Pancreas (tissue), 10 donors: Measurements from ENCODE around the gene GHDC. TPM values are rescaled to one million over a fixed set of nuclear protein-coding genes. Genes with fewer than 3 reads are reported as not detected.
A peak's percentile ranks its signal among the peaks of the same experiment; 100 is the strongest.
"Not testable (repeated sequence)": the region's sequence is repeated elsewhere in the genome, so short reads cannot be mapped to it uniquely, and the experiment has no call there.

Experiments used
- ATAC-seq, 4 donors: fragments of 200-7000 bp; cut with Tn5 transposase; one replicate each; pipeline versions ENCODE4 v1.8.0 to v1.9.1; 2020; ENCODE audit warnings: mild to moderate bottlenecking in 4 of 4, moderate library complexity in 4 of 4
- DNase-seq, 6 donors: peaks; one replicate each; pipeline ENCODE4 v3.0.0-alpha.2; 2020
- FAIRE-seq: peaks from 2 replicates; lab custom pipeline; 2012; peaks lifted over from hg19 to GRCh38; lab: Jason Lieb, UNC
- H3K27ac ChIP-seq, 4 donors: fragments of 200-600 bp; sonication (generic); 1 replicate in 3 of 4; 2 replicates in 1 of 4; pipeline versions ENCODE4 v1.5.0 to v1.8.0; 2020
- H3K27me3 ChIP-seq, 4 donors: fragments of 200-600 bp; one replicate each; pipeline ENCODE4 v1.8.0; 2021
- H3K36me3 ChIP-seq, 3 donors: fragments of 200-600 bp; sonication (generic) in 1 of 3; one replicate each; pipeline versions ENCODE4 v1.5.0 to v1.8.0; 2020 to 2021
- H3K4me1 ChIP-seq, 3 donors: fragments of 200-600 bp; one replicate each; pipeline ENCODE4 v1.8.0; 2021
- H3K4me3 ChIP-seq, 4 donors: fragments of 200-600 bp; sonication (generic) in 2 of 4; one replicate each; pipeline versions ENCODE4 v1.5.0 to v1.8.0; 2020 to 2021
- H3K9me3 ChIP-seq, 4 donors: fragments of 200-600 bp; one replicate each; pipeline ENCODE4 v1.8.0; 2021
- WGBS, 2 donors: extraction: QIAGEN DNeasy Blood & Tissue Kit; methylation state at CpG; one replicate each; pipeline ENCODE4 v1.1.7; 2013; 5-methylcytosine and 5-hydroxymethylcytosine counted together
- intact Hi-C, 3 donors: fragments of 100-400 bp; cut with DNase I; formaldehyde crosslinking; loops; one replicate each; pipeline versions ENCODE4 v1.11.1 to v1.14.2; 2022
- polyA plus RNA-seq, 2 donors: library from polyadenylated mRNA; stranded (reverse); fragments of 200-250 nt; gene quantifications; one replicate each; pipeline ENCODE4 v1.2.3, GENCODE V29; 2013
- total RNA-seq, 6 donors: library from RNA; stranded (reverse); fragmentation: NEBNext Ultra II Directional in 4 of 6; extraction: Animal tissue kit (Norgen Biotek cat#: 25700) in 4 of 6; gene quantifications; one replicate each; pipeline versions ENCODE4 v1.2.1 to v1.2.4, GENCODE V29; 2021 to 2023
- TF ChIP-seq, protein P1 (sequence below), 4 donors: fragments of 200-600 bp; sonication (generic) in 3 of 4; IDR thresholded peaks; one replicate each; pipeline versions ENCODE4 v1.5.0 to v1.8.0; 2021; ENCODE audit warnings: antibody characterized with exemption in 4 of 4
- donor health status: healthy with polysubstance abuse.
- donor health status: DM: no; HTN: no; CAD: no; lungs with moderate emphysema.
- donor health status: DM: no; HTN: no; CAD: no.
- donor health status: control.
- donor health status: control.
- donor health status: Bipolar disorder and iron deficiency.
- donor health status: DM: yes; HTN: yes; CAD: no.
- donor health status: DM: no; HTN: no; CAD: no.
- donor health status: DM: no; HTN: no; CAD: no.
- donor health status: DM: yes; HTN: yes; CAD: no.

GHDC gene
- total and polyA plus RNA-seq, 8 donors: 14.8 to 21.6 (median 18.4) TPM

DNA sequence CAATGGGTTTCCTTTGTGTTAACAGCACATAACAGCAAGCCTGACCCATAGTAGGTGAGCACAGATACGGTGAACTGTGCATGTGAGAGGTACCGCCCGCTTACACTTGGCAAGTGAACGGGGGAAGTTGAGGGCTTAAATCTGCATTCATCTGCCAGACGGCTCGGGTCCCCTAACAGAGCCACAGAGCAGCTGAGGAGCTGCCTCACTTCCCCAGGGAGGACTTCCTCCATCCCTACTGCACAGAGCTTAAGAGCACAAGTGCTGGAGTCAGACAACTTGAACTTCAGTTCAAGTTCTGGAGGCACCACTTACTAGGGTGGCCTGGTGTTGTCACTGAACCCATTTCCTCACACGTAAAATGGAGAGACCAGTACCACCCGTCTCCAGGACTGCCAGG is 52.9 kb downstream of the GHDC start:
- FAIRE-seq (no peak), ATAC-seq (peak in 1 of 4 donors; percentile 34), DNase-seq (no peak)
- TF ChIP-seq, protein P1, sequence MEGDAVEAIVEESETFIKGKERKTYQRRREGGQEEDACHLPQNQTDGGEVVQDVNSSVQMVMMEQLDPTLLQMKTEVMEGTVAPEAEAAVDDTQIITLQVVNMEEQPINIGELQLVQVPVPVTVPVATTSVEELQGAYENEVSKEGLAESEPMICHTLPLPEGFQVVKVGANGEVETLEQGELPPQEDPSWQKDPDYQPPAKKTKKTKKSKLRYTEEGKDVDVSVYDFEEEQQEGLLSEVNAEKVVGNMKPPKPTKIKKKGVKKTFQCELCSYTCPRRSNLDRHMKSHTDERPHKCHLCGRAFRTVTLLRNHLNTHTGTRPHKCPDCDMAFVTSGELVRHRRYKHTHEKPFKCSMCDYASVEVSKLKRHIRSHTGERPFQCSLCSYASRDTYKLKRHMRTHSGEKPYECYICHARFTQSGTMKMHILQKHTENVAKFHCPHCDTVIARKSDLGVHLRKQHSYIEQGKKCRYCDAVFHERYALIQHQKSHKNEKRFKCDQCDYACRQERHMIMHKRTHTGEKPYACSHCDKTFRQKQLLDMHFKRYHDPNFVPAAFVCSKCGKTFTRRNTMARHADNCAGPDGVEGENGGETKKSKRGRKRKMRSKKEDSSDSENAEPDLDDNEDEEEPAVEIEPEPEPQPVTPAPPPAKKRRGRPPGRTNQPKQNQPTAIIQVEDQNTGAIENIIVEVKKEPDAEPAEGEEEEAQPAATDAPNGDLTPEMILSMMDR (IDR thresholded peaks at IDR 0.05): no peak
- WGBS, 2 donors: 84 to 88% methylated on average over 8 of the region's 8 CpGs
- H3K4me1 ChIP-seq: peaks cover 20 to 29% (median 24%) of the 10 kb centered on the region in 3 donors
- intact Hi-C loops: no loop called here
- no peaks in the 10 kb centered on the region for H3K36me3 ChIP-seq
- H3K27ac ChIP-seq: no peak overlapping the region
- H3K9me3 ChIP-seq: no peaks in the 10 kb centered on the region
- H3K27me3 ChIP-seq: no peaks in the 10 kb centered on the region
- no peak overlapping the region for H3K4me3 ChIP-seq

DNA sequence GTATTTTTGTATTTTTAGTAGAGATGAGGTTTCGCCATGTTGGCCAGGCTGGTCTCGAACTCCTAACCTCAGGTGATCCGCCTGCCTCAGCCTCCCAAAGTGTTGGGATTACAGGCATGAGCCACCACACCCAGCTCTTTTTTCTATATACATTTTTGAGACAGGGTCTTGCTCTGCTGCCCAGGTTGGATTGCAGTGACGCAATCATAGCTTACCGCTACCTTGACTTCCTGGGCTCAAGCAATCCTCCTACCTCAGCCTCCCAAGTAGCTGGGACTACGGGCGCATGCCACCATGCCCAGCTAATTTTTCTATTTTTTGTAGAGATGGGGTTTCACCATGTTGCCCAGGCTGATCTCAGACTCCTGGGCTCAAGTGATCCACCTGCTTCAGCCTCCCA is 53.6 kb downstream of the GHDC start:
- H3K4me3 ChIP-seq, H3K9me3 ChIP-seq, H3K27me3 ChIP-seq, DNase-seq, FAIRE-seq, H3K36me3 ChIP-seq, H3K27ac ChIP-seq, ATAC-seq, intact Hi-C loops: not testable (repeated sequence)
- peaks cover 20 to 30% (median 29%) of the 10 kb centered on the region in 3 donors for H3K4me1 ChIP-seq
- WGBS, 2 donors: 98% methylated on average over 7 of the region's 7 CpGs

Other genes starting within 250 kb of the GHDC start
- 10 to 100 TPM; 26.3 to 45.8 (median 32.1) TPM for gene CNP, start 227.7 kb downstream of the GHDC start, total RNA-seq
- gene CNP, start 227.7 kb downstream of the GHDC start, polyA plus RNA-seq: 10 to 100 TPM; 26.4 to 34.4 TPM
- 10 to 100 TPM; 32.2 to 45.3 (median 37.3) TPM for gene DNAJC7, start 177.1 kb downstream of the GHDC start, total RNA-seq
- 10 to 100 TPM; 53.4 to 63.6 TPM for gene DNAJC7, start 177.1 kb downstream of the GHDC start, polyA plus RNA-seq
- gene NKIRAS2, start 174.4 kb downstream of the GHDC start, total RNA-seq: 10 to 100 TPM in 3 of 6 donors, 1 to 10 TPM in 3; 6.5 to 14.7 (median 10.7) TPM
- gene NKIRAS2, start 174.4 kb downstream of the GHDC start, polyA plus RNA-seq: 10 to 100 TPM; 11.7 to 14.1 TPM
- gene C17orf113, start 143.9 kb downstream of the GHDC start, total RNA-seq: 1 to 10 TPM; 1.2 to 2.2 (median 1.8) TPM
- 1 to 10 TPM; 1.5 to 1.9 TPM for gene C17orf113, start 143.9 kb downstream of the GHDC start, polyA plus RNA-seq
- gene ZNF385C, start 96.0 kb downstream of the GHDC start, total RNA-seq: 1 to 10 TPM in 5 of 6 donors, under 1 TPM in 1; 0.67 to 2.1 (median 1.4) TPM
- gene ZNF385C, start 96.0 kb downstream of the GHDC start, polyA plus RNA-seq: 1 to 10 TPM; 1.8 to 2.6 TPM
- 10 to 100 TPM in 1 of 6 donors, 1 to 10 TPM in 5; 3.7 to 11.0 (median 6.1) TPM for gene DHX58, start 81.8 kb downstream of the GHDC start, total RNA-seq
- 10 to 100 TPM; 20.9 to 22.8 TPM for gene DHX58, start 81.8 kb downstream of the GHDC start, polyA plus RNA-seq
- gene KAT2A, start 73.1 kb downstream of the GHDC start, total RNA-seq: 10 to 100 TPM; 17.5 to 43.7 (median 22.3) TPM
- 100 to 1,000 TPM; 157 to 158 TPM for gene KAT2A, start 73.1 kb downstream of the GHDC start, polyA plus RNA-seq
- gene HSPB9, start 71.7 kb downstream of the GHDC start, total RNA-seq: under 1 TPM; 0.40 to 0.75 (median 0.58) TPM
- gene HSPB9, start 71.7 kb downstream of the GHDC start, polyA plus RNA-seq: 1 to 10 TPM in 1 of 2 donors, under 1 TPM in 1; 0.85 to 1.6 TPM
- gene RAB5C, start 39.5 kb downstream of the GHDC start, total RNA-seq: 10 to 100 TPM; 25.9 to 53.1 (median 42.0) TPM
- 10 to 100 TPM; 42.6 to 61.8 TPM for gene RAB5C, start 39.5 kb downstream of the GHDC start, polyA plus RNA-seq
- under 1 TPM in 5 of 6 donors, not detected in 1; 0.03 to 0.09 (median 0.06) TPM for gene KCNH4, start 13.4 kb downstream of the GHDC start, total RNA-seq
- gene KCNH4, start 13.4 kb downstream of the GHDC start, polyA plus RNA-seq: under 1 TPM; 0.11 to 0.14 TPM
- not detected for gene HCRT, start 9.0 kb downstream of the GHDC start, total RNA-seq
- gene HCRT, start 9.0 kb downstream of the GHDC start, polyA plus RNA-seq: not detected
- gene STAT5B, start 81.9 kb upstream of the GHDC start, total RNA-seq: 10 to 100 TPM; 22.6 to 27.5 (median 24.2) TPM
- 10 to 100 TPM; 17.9 to 24.3 TPM for gene STAT5B, start 81.9 kb upstream of the GHDC start, polyA plus RNA-seq
- gene STAT5A, start 94.0 kb upstream of the GHDC start, total RNA-seq: 10 to 100 TPM; 13.1 to 19.8 (median 15.4) TPM
- gene STAT5A, start 94.0 kb upstream of the GHDC start, polyA plus RNA-seq: 10 to 100 TPM; 10.5 to 12.6 TPM
- 100 to 1,000 TPM in 2 of 6 donors, 10 to 100 TPM in 4; 63.3 to 127 (median 78.6) TPM for gene STAT3, start 193.9 kb upstream of the GHDC start, total RNA-seq
- 10 to 100 TPM; 37.9 to 42.9 TPM for gene STAT3, start 193.9 kb upstream of the GHDC start, polyA plus RNA-seq
- 10 to 100 TPM; 11.5 to 42.6 (median 19.6) TPM for gene CAVIN1, start 228.8 kb upstream of the GHDC start, total RNA-seq
- 10 to 100 TPM; 25.2 to 32.9 TPM for gene CAVIN1, start 228.8 kb upstream of the GHDC start, polyA plus RNA-seq